Measurements from ENCODE around the gene CDCA4.
"Not testable (repeated sequence)": the region's sequence is repeated elsewhere in the genome, so short reads cannot be mapped to it uniquely, and the experiment has no call there.

Gene CDCA4

GRCh38 chr14:105039458-105040205, 18.7 kb upstream of the CDCA4 start:
- DNase-seq (ENCODE audit: extremely low read depth in 1 of 2, low read depth in 1 of 2), result no peak

GRCh38 chr14:105035616-105036015, 14.7 kb upstream of the CDCA4 start:
- not testable (repeated sequence) for DNase-seq (ENCODE audit: extremely low read depth in 1 of 2, low read depth in 1 of 2)

- DNase-seq (ENCODE audit: extremely low read depth in 1 of 2, low read depth in 1 of 2), result no peak
Observed at GRCh38 chr14:105034315-105035039, 13.6 kb upstream of the CDCA4 start.

- not testable (repeated sequence) for DNase-seq (ENCODE audit: extremely low read depth in 1 of 2, low read depth in 1 of 2)
Observed at GRCh38 chr14:105033412-105033900, 12.6 kb upstream of the CDCA4 start.

- not testable (repeated sequence) for DNase-seq (ENCODE audit: extremely low read depth in 1 of 2, low read depth in 1 of 2)
Observed at GRCh38 chr14:105032451-105032901, 11.6 kb upstream of the CDCA4 start.

GRCh38 chr14:105030836-105031396, 10.0 kb upstream of the CDCA4 start:
- no peak for DNase-seq (ENCODE audit: extremely low read depth in 1 of 2, low read depth in 1 of 2)

- no peak for DNase-seq (ENCODE audit: extremely low read depth in 1 of 2, low read depth in 1 of 2)
Observed at GRCh38 chr14:105030194-105030593, 9.3 kb upstream of the CDCA4 start.

- DNase-seq (ENCODE audit: extremely low read depth in 1 of 2, low read depth in 1 of 2), result no peak
Observed at GRCh38 chr14:105029402-105029801, 8.5 kb upstream of the CDCA4 start.

- no peak for DNase-seq (ENCODE audit: extremely low read depth in 1 of 2, low read depth in 1 of 2)
Observed at GRCh38 chr14:105028251-105028927, 7.5 kb upstream of the CDCA4 start.

- not testable (repeated sequence) for DNase-seq (ENCODE audit: extremely low read depth in 1 of 2, low read depth in 1 of 2)
Observed at GRCh38 chr14:105027718-105028117, 6.8 kb upstream of the CDCA4 start.

GRCh38 chr14:105026802-105027563, 6.1 kb upstream of the CDCA4 start:
- DNase-seq (ENCODE audit: extremely low read depth in 1 of 2, low read depth in 1 of 2), result no peak

GRCh38 chr14:105026033-105026785, 5.3 kb upstream of the CDCA4 start:
- DNase-seq (ENCODE audit: extremely low read depth in 1 of 2, low read depth in 1 of 2), result no peak

GRCh38 chr14:105025429-105025828, 4.5 kb upstream of the CDCA4 start:
- no peak for DNase-seq (ENCODE audit: extremely low read depth in 1 of 2, low read depth in 1 of 2)

- no peak for DNase-seq (ENCODE audit: extremely low read depth in 1 of 2, low read depth in 1 of 2)
Observed at GRCh38 chr14:105023791-105024480, 3.1 kb upstream of the CDCA4 start.

GRCh38 chr14:105023144-105023543, 2.3 kb upstream of the CDCA4 start:
- DNase-seq (ENCODE audit: extremely low read depth in 1 of 2, low read depth in 1 of 2), result no peak

GRCh38 chr14:105022276-105022670, 1.4 kb upstream of the CDCA4 start:
- DNase-seq (ENCODE audit: extremely low read depth in 1 of 2, low read depth in 1 of 2), result no peak

GRCh38 chr14:105021656-105022275, 883 bp upstream of the CDCA4 start:
- peak in 1 of 2 donors; percentile 20 for DNase-seq (ENCODE audit: extremely low read depth in 1 of 2, low read depth in 1 of 2)

All from stimulated activated CD8-positive, alpha-beta memory T cell treated with anti-CD3 and anti-CD28 coated beads, Interleukin-7, amount 100 ng/mL, for 48 hours (primary cell).